CMK (cell line): ENCODE data around the gene PATJ.
"Not testable (repeated sequence)": the region's sequence is repeated elsewhere in the genome, so short reads cannot be mapped to it uniquely, and the experiment has no call there.

Experiments
- DNase-seq: peaks from one replicate; pipeline ENCODE4 v3.0.0-alpha.2; 2010; ENCODE audit warnings: low read depth

The PATJ gene

GRCh38 chr1:61743716-61744580, 1.7 kb downstream of the PATJ start:
- DNase-seq, result no peak

GRCh38 chr1:61746813-61747212, 4.5 kb downstream of the PATJ start:
- no peak for DNase-seq

- DNase-seq, result no peak
Measured at GRCh38 chr1:61748566-61748965, 6.3 kb downstream of the PATJ start.

- DNase-seq, result no peak
Measured at GRCh38 chr1:61749574-61749973, 7.3 kb downstream of the PATJ start.

- DNase-seq, result no peak
Measured at GRCh38 chr1:61752921-61753389, 10.7 kb downstream of the PATJ start.

DNA sequence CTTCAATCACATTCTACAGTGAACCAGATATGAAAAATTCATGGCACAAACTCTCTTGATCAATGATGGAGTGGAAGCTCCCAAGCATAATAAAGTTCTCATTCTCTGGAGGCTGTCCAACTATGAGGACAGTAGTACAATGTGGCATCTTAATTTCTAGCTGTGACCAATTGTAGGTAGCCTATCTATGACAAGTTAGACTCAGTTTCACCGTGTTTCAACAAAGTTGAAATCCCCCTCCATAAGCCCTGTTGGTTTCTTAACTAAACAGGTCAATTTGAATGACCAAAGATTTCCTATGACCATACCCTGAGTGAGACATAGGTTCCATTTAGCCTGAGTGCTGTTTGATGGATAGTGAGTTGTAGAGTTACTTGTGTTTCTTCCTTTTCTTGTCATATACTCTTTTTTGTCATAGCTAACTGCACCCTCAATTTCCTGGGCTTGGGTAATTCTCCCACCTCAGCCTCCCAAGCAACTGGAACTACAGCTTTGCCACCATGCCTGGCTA, 11.8 kb downstream of the PATJ start:
- DNase-seq, result no peak

DNA sequence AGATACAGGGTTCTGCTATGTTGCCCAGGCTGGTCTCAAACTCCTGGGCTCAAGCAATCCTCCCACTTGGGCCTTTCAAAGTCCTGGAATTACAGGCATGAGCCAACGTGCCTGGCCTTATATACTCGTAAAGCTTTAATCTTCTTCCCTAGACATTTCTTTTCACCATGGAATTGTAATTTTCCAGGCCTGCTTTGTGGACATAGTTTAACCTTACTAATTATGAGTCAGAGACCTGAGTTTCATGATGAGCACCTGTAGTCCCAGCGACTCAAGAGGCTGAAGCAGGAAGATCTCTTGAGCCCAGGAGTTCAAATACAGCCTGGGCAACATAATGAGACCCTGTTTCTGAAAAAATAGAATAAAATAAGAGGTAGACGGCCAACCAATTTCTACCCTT, 12.3 kb downstream of the PATJ start:
- DNase-seq, result no peak

- no peak for DNase-seq
Measured at GRCh38 chr1:61756773-61757172, 14.5 kb downstream of the PATJ start.

DNA sequence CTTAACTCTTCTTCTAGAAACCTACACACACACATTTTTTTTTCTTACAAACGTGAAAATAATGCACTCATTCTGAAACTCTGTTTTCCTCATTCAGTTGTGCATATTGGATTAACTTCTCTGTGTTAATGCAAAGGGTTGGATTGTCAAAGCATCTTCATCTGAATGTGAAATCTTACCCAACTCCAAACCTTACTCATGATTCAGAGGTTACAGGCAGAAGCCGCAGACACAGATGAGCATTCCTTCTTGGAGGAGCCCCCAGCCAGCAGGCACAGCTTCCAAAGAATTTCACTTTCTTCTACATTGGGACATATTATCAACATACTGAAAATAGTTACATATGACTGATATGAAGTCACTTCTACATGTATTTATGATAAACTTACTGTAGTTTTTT, 15.7 kb downstream of the PATJ start:
- no peak for DNase-seq

DNA sequence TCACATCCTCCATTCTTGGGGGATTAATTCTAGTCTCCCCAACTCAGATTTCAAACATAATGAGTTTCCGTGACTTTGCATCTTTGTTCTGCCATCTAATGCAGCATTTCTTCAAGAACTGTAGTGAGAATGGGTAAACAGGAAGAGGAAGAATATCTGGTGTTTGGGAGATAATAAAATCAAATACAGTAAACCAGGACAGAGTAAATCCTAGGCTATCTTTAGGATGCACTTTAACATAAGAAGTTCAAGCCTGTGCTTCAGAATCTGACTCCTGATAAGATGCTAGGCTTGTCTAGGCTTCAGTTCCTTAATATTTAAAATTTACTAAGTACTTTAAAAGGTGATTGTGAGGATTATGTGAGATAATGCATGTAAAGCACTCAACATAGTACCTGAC, 27.9 kb downstream of the PATJ start:
- DNase-seq, result no peak

GRCh38 chr1:61776091-61776490, 33.8 kb downstream of the PATJ start:
- DNase-seq, result no peak

DNA sequence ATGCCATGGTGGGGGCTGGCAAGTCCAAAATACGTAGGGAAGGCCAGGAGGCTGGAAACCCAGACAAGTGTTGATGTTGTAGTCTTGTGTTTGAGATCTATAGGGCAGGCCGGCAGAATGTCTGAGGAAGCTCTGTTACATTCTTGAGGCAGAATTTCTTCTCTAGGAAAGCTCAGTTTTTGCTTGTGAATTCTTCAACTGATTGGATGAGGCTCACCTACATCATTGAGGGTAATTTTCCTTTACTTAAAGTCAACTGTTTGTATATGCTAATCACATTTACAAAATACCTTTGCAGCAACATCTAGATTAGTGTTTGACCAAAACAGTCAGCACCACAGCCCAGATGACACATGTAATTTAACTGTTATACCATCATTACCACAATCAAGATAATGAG, 37.0 kb downstream of the PATJ start:
- no peak for DNase-seq

GRCh38 chr1:61781151-61781550, 38.9 kb downstream of the PATJ start:
- no peak for DNase-seq

DNA sequence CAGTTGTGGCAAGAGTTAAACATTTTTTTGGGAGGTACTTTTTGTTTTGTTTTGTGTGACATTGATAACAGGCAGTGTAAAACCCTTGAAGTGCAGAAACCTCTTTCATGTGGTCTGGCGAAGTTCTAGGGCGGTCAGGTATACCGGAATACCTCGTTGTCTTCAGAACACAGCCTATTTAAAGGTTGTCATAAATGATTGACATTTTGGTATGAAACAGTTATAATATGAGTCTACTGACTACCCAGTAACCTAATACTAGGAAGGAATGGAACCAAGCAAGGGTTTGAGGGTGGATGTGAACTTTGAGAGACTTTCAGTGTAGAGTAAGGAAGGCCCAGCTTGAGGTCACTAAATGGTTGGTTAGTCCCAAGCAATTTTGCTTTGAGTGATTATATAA, 40.5 kb downstream of the PATJ start:
- no peak for DNase-seq

DNA sequence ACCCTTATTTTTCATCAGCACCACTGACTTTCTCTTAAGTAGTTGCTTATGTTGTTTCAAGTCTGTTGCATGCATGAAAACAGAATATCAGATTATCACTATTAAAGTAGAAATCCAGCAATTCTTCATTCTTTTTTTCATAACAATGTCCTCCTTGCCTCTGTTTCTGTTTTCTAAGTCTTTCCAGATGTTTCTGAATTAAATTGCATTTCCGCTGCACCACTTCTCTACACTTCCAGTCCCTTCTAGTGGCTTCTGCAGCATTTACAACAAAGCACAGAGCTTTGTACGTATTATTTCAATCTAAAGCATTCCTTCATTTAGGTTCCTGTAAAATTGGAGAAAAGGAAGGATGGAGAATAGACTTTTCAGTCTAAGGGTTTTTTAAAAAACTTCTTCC, 42.4 kb downstream of the PATJ start:
- DNase-seq, result no peak

GRCh38 chr1:61790837-61791236, 48.6 kb downstream of the PATJ start:
- no peak for DNase-seq

- no peak for DNase-seq
Measured at GRCh38 chr1:61797045-61797755, 54.9 kb downstream of the PATJ start.

DNA sequence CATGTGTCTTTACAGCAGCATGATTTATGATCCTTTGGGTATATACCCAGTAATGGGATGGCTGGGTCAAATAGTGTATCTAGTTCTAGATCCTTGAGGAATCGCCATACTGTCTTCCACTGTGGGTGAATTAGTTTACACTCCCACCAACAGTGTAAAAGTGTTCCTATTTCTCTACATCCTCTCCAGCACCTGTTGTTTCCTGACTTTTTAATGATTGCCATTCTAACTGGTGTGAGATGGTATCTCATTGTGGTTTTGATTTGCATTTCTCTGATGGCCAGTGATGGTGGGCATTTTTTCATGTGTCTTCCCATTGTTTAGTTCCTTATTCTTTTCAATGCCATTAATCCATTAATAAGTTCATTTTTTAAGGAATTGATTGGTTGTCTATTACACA, 58.8 kb downstream of the PATJ start:
- not testable (repeated sequence) for DNase-seq

DNA sequence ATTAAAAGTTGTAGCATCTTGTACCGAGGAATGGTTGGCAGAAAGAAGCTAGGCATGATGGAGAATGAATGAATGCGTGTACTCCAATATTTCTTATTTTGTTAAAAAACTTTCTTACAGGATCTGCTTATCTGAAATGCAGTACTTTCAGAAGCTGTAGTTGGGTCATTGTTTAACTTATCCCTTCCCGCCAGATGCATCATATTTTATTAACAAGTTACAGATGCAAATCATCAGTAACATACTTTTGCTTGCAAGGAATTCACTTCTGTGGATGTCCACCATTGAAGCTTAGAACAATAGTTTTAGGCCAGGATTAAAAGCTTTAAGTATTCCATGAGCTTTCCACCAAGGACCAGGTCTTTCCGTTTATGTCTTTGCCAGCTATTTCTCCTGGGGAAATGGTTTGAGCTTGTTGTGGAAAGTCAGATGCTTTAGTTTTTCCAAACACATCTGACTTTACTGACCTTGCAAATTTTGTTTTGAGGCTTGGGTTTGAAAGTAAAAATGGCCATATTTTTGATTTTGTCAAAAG, 65.4 kb downstream of the PATJ start:
- DNase-seq, result no peak

- DNase-seq, result no peak
Measured at GRCh38 chr1:61808321-61808720, 66.0 kb downstream of the PATJ start.

- DNase-seq, result no peak
Measured at GRCh38 chr1:61808968-61809367, 66.7 kb downstream of the PATJ start.

- no peak for DNase-seq
Measured at GRCh38 chr1:61812916-61813315, 70.6 kb downstream of the PATJ start.

DNA sequence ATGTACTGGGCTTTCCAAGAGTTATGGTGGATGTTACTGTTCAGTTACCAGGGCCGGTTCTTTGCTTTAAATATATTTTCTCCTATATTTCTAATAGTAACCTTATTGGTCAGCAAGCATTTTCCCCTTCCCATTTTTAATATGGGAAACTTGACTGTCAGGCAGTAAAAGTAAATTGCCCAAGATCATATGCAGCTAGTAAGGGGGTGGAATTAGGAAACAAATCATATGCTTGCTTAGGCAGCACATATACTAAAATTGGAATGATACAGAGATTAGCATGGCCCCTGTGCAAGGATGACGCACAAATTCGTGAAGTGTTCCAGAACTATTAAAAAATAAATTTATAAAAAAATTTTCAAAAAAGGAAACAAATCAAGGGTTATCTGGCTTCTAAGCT, 73.9 kb downstream of the PATJ start:
- DNase-seq, result no peak
